Measurements from ENCODE around the gene ZNF276. TPM values are rescaled to one million over a fixed set of nuclear protein-coding genes. Genes with fewer than 3 reads are reported as not detected.

The ZNF276 gene
- total and polyA plus RNA-seq, 2 donors (not counting 1 experiment from before 2014, with no cell fraction given): 82.7 to 110 TPM

DNA sequence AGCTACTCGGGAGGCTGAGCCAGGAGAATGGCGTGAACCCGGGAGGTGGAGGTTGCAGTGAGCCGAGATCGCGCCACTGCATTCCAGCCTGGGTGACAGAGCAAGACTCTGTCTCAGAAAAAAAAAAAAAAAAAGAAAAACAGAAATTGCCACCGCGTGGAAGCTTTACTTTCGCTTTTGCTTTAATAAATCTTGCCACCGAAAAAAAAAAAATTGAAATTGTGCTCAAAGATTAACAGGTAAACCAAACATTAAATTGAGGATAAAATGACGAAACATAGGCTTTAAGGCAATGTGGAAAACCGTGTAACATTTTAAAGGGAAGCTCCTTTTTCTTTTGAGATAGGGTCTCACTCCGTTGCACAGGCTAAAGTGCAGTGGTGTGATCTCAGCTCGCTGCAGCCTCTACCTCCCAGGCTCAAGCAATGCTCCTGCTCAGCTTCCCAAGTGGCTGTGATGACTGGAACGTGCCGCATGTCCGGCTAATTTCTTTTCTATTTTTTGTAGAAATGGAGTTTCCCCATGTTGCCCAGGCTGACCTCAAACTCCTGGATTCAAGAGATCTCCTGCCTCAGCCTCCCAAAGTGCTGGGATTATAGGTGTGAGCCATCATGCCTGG is 40.1 kb downstream of the ZNF276 start:
- Histone ChIP-seq H4K20me1 (ENCODE audit: control insufficient read depth, insufficient read depth, low read length, poor library complexity, severe bottlenecking) (peaks cover 3% of the 10 kb centered on the region), H3K9me3 (ENCODE audit: control extremely low read depth in 1 of 3, control insufficient read depth in 2 of 3, insufficient read depth in 1 of 3, low read length in 2 of 3) (no peaks in the 10 kb centered on the region), H3K27me3 (replicated peaks in 1 of 4; ENCODE audit: control extremely low read depth in 1 of 4, control insufficient read depth in 3 of 4, insufficient read depth in 4 of 4, low read length in 3 of 4) (no peaks in the 10 kb centered on the region), H3K4me3 (ENCODE audit: control extremely low read depth in 1 of 5, extremely low read depth in 1 of 5, insufficient read depth in 1 of 5, low read depth in 2 of 5, low read length in 4 of 5) (peak overlapping the region in 4 of 5 experiments; percentile 21 to 66 (median 50)), H3K36me3 (replicated peaks in 1 of 2; ENCODE audit: control extremely low read depth in 1 of 2, control insufficient read depth in 1 of 2, extremely low read depth in 1 of 2, insufficient read depth in 2 of 2, low read length in 1 of 2) (peaks cover 0 to 32% of the 10 kb centered on the region in 2 experiments), H3K27ac (ENCODE audit: low read length in 2 of 2) (peak overlapping the region; percentile 22 to 70), H3K9ac (ENCODE audit: low read length) (peak overlapping the region; percentile 62), H2AFZ (ENCODE audit: insufficient read depth, low read depth, low read length, poor library complexity, severe bottlenecking) (peak overlapping the region; percentile 72), H3K4me1 (ENCODE audit: control insufficient read depth in 2 of 2, insufficient read depth in 2 of 2, low read length in 2 of 2) (peaks cover 37 to 52% of the 10 kb centered on the region in 2 donors), H3K79me2 (ENCODE audit: control insufficient read depth, insufficient read depth, low read length) (peaks cover 78% of the 10 kb centered on the region), H3K4me2 (replicated peaks; ENCODE audit: low read depth, low read length, poor library complexity, severe bottlenecking) (peak overlapping the region; percentile 84)
- CTCF ChIA-PET: interaction anchor here (0.7 to 2.9 kb wide), 11 partner anchors 9 to 99 kb away, joined by 3 to 14 read pairs (median 3); no protein-coding TSS in a partner anchor
- intact Hi-C loops (cut with micrococcal nuclease): loop anchor here (5.0 to 10.0 kb wide), 2 partner anchors 57 to 101 kb away; partner anchors contain the start of gene SPATA2L
- Mint-ChIP-seq H3K27me3 (no peaks in the 10 kb centered on the region), H3K4me1 (peaks cover 54% of the 10 kb centered on the region), H3K4me3 (peak overlapping the region; percentile 94), H3K27ac (peak overlapping the region; percentile 92), H3K9me3 (ENCODE audit: insufficient read depth) (no peaks in the 10 kb centered on the region)
- ATAC-seq (ENCODE audit: low read depth) (no peak), DNase-seq (peak; percentile 44)
- 25% methylated on average over 2 of the region's 17 CpGs for WGBS (ENCODE audit: insufficient coverage)
- POLR2A ChIA-PET: interaction anchor here (0.6 to 0.7 kb wide), 3 partner anchors 23 to 1648 kb away, joined by 3 to 9 read pairs (median 5); no protein-coding TSS in a partner anchor
- TF ChIP-seq, protein P1, sequence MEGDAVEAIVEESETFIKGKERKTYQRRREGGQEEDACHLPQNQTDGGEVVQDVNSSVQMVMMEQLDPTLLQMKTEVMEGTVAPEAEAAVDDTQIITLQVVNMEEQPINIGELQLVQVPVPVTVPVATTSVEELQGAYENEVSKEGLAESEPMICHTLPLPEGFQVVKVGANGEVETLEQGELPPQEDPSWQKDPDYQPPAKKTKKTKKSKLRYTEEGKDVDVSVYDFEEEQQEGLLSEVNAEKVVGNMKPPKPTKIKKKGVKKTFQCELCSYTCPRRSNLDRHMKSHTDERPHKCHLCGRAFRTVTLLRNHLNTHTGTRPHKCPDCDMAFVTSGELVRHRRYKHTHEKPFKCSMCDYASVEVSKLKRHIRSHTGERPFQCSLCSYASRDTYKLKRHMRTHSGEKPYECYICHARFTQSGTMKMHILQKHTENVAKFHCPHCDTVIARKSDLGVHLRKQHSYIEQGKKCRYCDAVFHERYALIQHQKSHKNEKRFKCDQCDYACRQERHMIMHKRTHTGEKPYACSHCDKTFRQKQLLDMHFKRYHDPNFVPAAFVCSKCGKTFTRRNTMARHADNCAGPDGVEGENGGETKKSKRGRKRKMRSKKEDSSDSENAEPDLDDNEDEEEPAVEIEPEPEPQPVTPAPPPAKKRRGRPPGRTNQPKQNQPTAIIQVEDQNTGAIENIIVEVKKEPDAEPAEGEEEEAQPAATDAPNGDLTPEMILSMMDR (IDR thresholded peaks at IDR 0.05): no peak
- no peak for TF ChIP-seq EZH2 (IDR thresholded peaks at IDR 0.05; ENCODE audit: borderline replicate concordance, insufficient read depth, low read depth, low read length, poor library complexity, severe bottlenecking)

Data from B cell (primary cell).